Right atrium auricular region (tissue), 2 donors: ENCODE measurements around the gene MMP11. TPM values are rescaled to one million over a fixed set of nuclear protein-coding genes. Genes with fewer than 3 reads are reported as not detected.
A peak's percentile ranks its signal among the peaks of the same experiment; 100 is the strongest.

Experiments used
- DNase-seq: peaks from one replicate; pipeline ENCODE4 v3.0.0-alpha.2; 2019; ENCODE audit warnings: low spot score
- H3K27ac ChIP-seq, 2 donors: fragments of 200-600 bp; sonication (generic); 1 replicate in 1 of 2; 2 replicates in 1 of 2; pipeline ENCODE4 v1.5.1; 2016 to 2019
- H3K27me3 ChIP-seq, 2 donors: fragments of 200-600 bp; sonication (generic); one replicate each; pipeline versions ENCODE4 v1.5.1 to v1.6.0; 2017 to 2019
- H3K36me3 ChIP-seq: fragments of 200-600 bp; sonication (generic); one replicate; pipeline ENCODE4 v1.5.1; 2016
- H3K4me1 ChIP-seq, 2 donors: fragments of 200-600 bp; sonication (generic); one replicate each; pipeline versions ENCODE4 v1.5.1 to v1.6.0; 2017 to 2019
- H3K4me3 ChIP-seq, 2 donors: fragments of 200-600 bp; sonication (generic); 1 replicate in 1 of 2; 2 replicates in 1 of 2; pipeline ENCODE4 v1.5.1; 2017 to 2019; ENCODE audit warnings: mild to moderate bottlenecking in 1 of 2, moderate library complexity in 1 of 2
- H3K9me3 ChIP-seq, 2 donors: fragments of 200-600 bp; sonication (generic); one replicate each; pipeline ENCODE4 v1.5.1; 2019
- CTCF ChIP-seq, 2 donors: fragments of 200-600 bp; sonication (generic); IDR thresholded peaks; one replicate each; pipeline ENCODE4 v1.5.1; 2019; ENCODE audit warnings: antibody characterized with exemption in 2 of 2
- total RNA-seq, 2 donors: library from RNA; depleted of rRNA; stranded (reverse); fragments of >200 nt; gene quantifications; one replicate each; pipeline ENCODE4 v1.1.0, GENCODE V29; 2016

The MMP11 gene
- total RNA-seq, 2 donors from 2014 or later = 2.2 to 12.3 TPM

DNA sequence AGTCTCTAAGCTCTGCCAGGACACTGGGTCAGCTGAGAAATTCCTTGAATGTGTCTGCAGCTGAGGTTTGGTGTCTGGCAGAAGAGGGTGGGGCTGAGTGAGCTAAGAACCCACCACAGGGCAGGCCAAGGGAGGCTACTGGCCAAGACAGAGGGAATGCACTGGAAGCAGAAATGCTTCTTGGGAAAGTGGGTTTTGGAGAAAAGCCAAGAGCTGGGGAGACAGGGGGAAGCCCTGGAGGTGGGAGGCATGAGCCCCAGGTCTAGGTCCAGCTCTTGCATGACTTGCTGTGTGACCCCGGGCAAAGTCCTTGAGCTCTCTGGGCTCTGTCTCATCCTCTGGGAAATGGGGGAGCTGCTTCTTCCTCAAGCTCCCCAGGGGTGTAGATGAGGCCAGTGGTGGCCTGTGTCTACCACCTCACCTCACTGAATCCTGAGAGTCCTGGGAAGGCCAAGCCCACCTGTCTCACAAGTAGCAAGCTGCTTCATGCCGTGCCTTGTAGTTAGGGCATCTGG lies 2.3 kb downstream of the MMP11 start:
- no peak overlapping the region for H3K4me3 ChIP-seq
- no peak for TF ChIP-seq CTCF (IDR thresholded peaks at IDR 0.05)
- no peaks in the 10 kb centered on the region for H3K9me3 ChIP-seq
- no peak for DNase-seq
- no peaks in the 10 kb centered on the region for H3K36me3 ChIP-seq
- no peaks in the 10 kb centered on the region for H3K27me3 ChIP-seq
- peaks cover 0 to 51% of the 10 kb centered on the region in 2 donors for H3K4me1 ChIP-seq
- peak overlapping the region; percentile 79 to 87 for H3K27ac ChIP-seq

- Histone ChIP-seq H3K36me3 (no peaks in the 10 kb centered on the region), H3K4me3 (no peak overlapping the region), H3K4me1 (peaks cover 0 to 49% of the 10 kb centered on the region in 2 donors), H3K27ac (peak overlapping the region; percentile 23 to 87), H3K9me3 (no peaks in the 10 kb centered on the region), H3K27me3 (no peaks in the 10 kb centered on the region)
- no peak for DNase-seq
- TF ChIP-seq CTCF (IDR thresholded peaks at IDR 0.05) = peak in 1 of 2 donors; percentile 19
Measured at GRCh38 chr22:23775779-23776375, 3.2 kb downstream of the MMP11 start.

GRCh38 chr22:23777776-23778576 lies 5.3 kb downstream of the MMP11 start:
- Histone ChIP-seq H3K27ac (peak overlapping the region; percentile 55 to 66), H3K4me1 (peaks cover 0 to 46% of the 10 kb centered on the region in 2 donors), H3K36me3 (no peaks in the 10 kb centered on the region), H3K9me3 (no peaks in the 10 kb centered on the region), H3K27me3 (no peaks in the 10 kb centered on the region), H3K4me3 (no peak overlapping the region)
- no peak for DNase-seq
- no peak for TF ChIP-seq CTCF (IDR thresholded peaks at IDR 0.05)

DNA sequence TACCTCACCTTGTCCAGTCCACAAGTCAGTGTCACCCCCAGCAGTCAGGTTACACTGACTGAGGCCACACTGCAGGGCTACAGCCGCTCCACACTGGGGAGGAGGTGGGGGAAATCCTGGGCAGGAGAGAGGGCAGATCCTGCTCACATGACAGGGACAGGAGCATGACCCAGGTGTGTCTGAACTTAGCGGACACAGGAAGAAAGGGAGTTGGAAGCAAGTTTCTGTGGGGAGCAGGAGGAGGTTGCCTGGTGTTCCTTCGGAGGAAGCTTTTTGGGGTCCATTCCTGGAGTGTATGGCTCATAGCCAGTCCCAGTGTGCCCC lies 5.9 kb downstream of the MMP11 start:
- no peaks in the 10 kb centered on the region for H3K9me3 ChIP-seq
- H3K27me3 ChIP-seq = no peaks in the 10 kb centered on the region
- no peak overlapping the region for H3K4me3 ChIP-seq
- no peaks in the 10 kb centered on the region for H3K36me3 ChIP-seq
- DNase-seq = no peak
- no peak for TF ChIP-seq CTCF (IDR thresholded peaks at IDR 0.05)
- H3K4me1 ChIP-seq = peaks cover 0 to 40% of the 10 kb centered on the region in 2 donors
- peak overlapping the region in 1 of 2 donors; percentile 66 for H3K27ac ChIP-seq

DNA sequence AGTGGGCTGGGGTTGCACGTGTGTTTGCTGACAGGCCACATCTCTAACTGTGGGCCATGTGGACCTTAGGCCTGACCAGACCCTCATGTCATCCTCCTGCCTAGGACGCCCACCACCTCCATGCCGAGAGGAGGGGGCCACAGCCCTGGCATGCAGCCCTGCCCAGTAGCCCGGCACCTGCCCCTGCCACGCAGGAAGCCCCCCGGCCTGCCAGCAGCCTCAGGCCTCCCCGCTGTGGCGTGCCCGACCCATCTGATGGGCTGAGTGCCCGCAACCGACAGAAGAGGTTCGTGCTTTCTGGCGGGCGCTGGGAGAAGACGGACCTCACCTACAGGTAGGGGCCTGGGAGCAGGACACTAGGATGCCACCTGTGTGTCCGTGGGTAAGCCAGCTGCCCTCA lies 6.4 kb downstream of the MMP11 start:
- DNase-seq = no peak

More for the DNA sequence above, 6.4 kb downstream of the MMP11 start:
- no peaks in the 10 kb centered on the region for H3K27me3 ChIP-seq
- H3K4me3 ChIP-seq = no peak overlapping the region
- no peak overlapping the region for H3K27ac ChIP-seq
- no peaks in the 10 kb centered on the region for H3K9me3 ChIP-seq
- H3K36me3 ChIP-seq = no peaks in the 10 kb centered on the region
- peaks cover 0 to 35% of the 10 kb centered on the region in 2 donors for H3K4me1 ChIP-seq
- no peak for TF ChIP-seq CTCF (IDR thresholded peaks at IDR 0.05)
